ENCODE results near the gene CCL19. TPM values are rescaled to one million over a fixed set of nuclear protein-coding genes. Genes with fewer than 3 reads are reported as not detected.

CCL19 gene
- total and polyA plus RNA-seq, 8 donors = 4.3 to 24.1 (median 7.8) TPM; not detected in 3

DNA sequence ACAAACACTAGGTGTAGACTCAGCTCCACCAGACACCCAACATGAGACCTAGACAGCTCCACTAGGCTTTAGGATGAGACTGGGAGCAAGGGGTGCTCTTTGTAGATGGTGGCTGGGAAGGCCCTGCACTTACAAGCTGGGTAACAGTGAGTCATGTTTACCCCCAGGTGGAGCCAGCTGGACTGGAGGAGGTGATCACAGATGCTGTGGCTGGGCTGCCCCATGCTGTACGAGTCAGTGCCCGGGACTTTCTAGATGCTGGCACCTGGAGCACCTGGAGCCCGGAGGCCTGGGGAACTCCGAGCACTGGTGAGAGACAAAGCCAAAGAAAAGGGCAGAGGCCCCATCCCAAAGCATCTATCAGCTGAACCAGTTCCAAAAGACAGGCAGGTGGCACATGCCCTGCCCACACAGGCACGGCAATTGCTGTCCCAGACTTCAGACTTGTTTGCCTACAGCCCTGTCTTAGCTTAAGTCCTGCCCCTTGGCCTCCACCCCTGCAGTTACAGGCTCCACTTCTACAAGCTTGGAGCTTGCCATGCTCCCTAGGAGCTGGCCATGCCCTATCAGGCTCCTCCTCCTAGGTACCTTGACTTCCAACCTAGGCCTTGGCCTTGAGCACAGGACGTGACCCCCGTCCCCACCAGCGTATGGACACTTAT lies 31.4 kb downstream of the CCL19 start:
- H3K27ac ChIP-seq = no peak overlapping the region
- no peaks in the 10 kb centered on the region for H3K27me3 ChIP-seq
- peaks cover 0 to 34% (median 15%) of the 10 kb centered on the region in 4 donors for H3K36me3 ChIP-seq
- no peak for DNase-seq
- H3K4me1 ChIP-seq = peaks cover 6 to 23% (median 17%) of the 10 kb centered on the region in 4 donors
- TF ChIP-seq POLR2AphosphoS5 (IDR thresholded peaks at IDR 0.05) = no peak
- no peak for TF ChIP-seq POLR2A (IDR thresholded peaks at IDR 0.05)
- TF ChIP-seq EP300 (IDR thresholded peaks at IDR 0.05) = no peak
- no peak for TF ChIP-seq CTCF (IDR thresholded peaks at IDR 0.05)
- WGBS, 5 donors = 72 to 97% (median 79%) methylated on average over 6 to 8 of the region's 8 CpGs
- H3K9me3 ChIP-seq = no peaks in the 10 kb centered on the region
- H3K4me3 ChIP-seq = no peak overlapping the region
- intact Hi-C loops (cut with DNase I; ENCODE audit: low total_unique reads) = no loop called here

- H3K27ac ChIP-seq = no peak overlapping the region
- H3K9me3 ChIP-seq = no peaks in the 10 kb centered on the region
- H3K4me3 ChIP-seq = no peak overlapping the region
- 86 to 94% (median 89%) methylated on average over 14 of the region's 14 CpGs for WGBS, 5 donors
- H3K27me3 ChIP-seq = no peaks in the 10 kb centered on the region
- TF ChIP-seq CTCF (IDR thresholded peaks at IDR 0.05) = no peak
- TF ChIP-seq EP300 (IDR thresholded peaks at IDR 0.05) = no peak
- DNase-seq = no peak
- peaks cover 0 to 34% (median 15%) of the 10 kb centered on the region in 4 donors for H3K36me3 ChIP-seq
- intact Hi-C loops (cut with DNase I; ENCODE audit: low total_unique reads) = no loop called here
- H3K4me1 ChIP-seq = peaks cover 18 to 26% (median 22%) of the 10 kb centered on the region in 4 donors
These were observed 32.6 kb downstream of the CCL19 start for GRCh38 chr9:34658461-34658860.

DNA sequence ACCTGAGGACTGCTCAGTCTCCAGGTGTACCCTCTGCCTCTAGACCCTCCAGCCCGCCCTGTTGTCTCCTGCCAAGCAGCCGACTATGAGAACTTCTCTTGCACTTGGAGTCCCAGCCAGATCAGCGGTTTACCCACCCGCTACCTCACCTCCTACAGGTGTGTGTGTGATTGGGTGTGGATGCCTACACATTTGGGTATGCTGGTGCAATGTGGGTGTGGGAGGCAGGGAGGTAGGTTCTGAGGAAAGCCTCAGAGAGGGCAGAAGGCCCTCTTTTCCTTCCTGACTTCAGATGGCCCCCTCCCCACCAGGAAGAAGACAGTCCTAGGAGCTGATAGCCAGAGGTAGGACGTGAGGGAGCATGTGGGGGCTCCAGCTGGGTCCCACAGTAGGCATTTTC lies 34.1 kb downstream of the CCL19 start:
- Histone ChIP-seq H3K27me3 (no peaks in the 10 kb centered on the region), H3K27ac (no peak overlapping the region), H3K9me3 (no peaks in the 10 kb centered on the region), H3K36me3 (peaks cover 0 to 27% (median 15%) of the 10 kb centered on the region in 4 donors), H3K4me1 (peaks cover 33 to 41% (median 35%) of the 10 kb centered on the region in 4 donors), H3K4me3 (no peak overlapping the region)
- WGBS, 5 donors = 84 to 91% (median 88%) methylated on average over 5 of the region's 5 CpGs
- TF ChIP-seq CTCF (IDR thresholded peaks at IDR 0.05) (no peak), POLR2A (IDR thresholded peaks at IDR 0.05) (no peak), POLR2AphosphoS5 (IDR thresholded peaks at IDR 0.05) (no peak), EP300 (IDR thresholded peaks at IDR 0.05) (no peak)
- intact Hi-C loops (cut with DNase I; ENCODE audit: low total_unique reads) = no loop called here
- no peak for DNase-seq

- Histone ChIP-seq H3K4me1 (peaks cover 46 to 56% (median 49%) of the 10 kb centered on the region in 4 donors), H3K27me3 (no peaks in the 10 kb centered on the region), H3K9me3 (no peaks in the 10 kb centered on the region), H3K36me3 (peaks cover under 1 to 11% (median 8%) of the 10 kb centered on the region in 4 donors), H3K4me3 (no peak overlapping the region), H3K27ac (peak overlapping the region in 4 of 5 donors; percentile 53 to 84 (median 80))
- TF ChIP-seq POLR2AphosphoS5 (IDR thresholded peaks at IDR 0.05) (no peak), POLR2A (IDR thresholded peaks at IDR 0.05) (no peak), CTCF (IDR thresholded peaks at IDR 0.05) (no peak), EP300 (IDR thresholded peaks at IDR 0.05) (no peak)
- whole genome bisulfite sequencing, 5 donors = 68 to 82% (median 79%) methylated on average over 5 of the region's 5 CpGs
- intact Hi-C loops (cut with DNase I; ENCODE audit: low total_unique reads) = no loop called here
- no peak for DNase-seq
These were observed 35.7 kb downstream of the CCL19 start for GRCh38 chr9:34655394-34655793.
